Heart left ventricle (tissue), 13 donors: ENCODE data around the gene ITGA6.

ENCODE experiments used
- CTCF ChIP-seq, 12 donors: fragments of 200-600 bp; sonication (generic) in 4 of 12; IDR thresholded peaks; one replicate each; pipeline versions ENCODE4 v1.5.0 to v1.8.0; 2018 to 2022; ENCODE audit warnings: antibody characterized with exemption in 12 of 12, mild to moderate bottlenecking in 5 of 12
- POLR2A ChIP-seq, 2 donors: fragments of 450-650 bp; IDR thresholded peaks; one replicate each; pipeline ENCODE4 v1.6.1; 2017; ENCODE audit warnings: antibody characterized with exemption in 2 of 2, mild to moderate bottlenecking in 2 of 2, moderate library complexity in 2 of 2
- donor health status: ischemic (EF 13 %, LVEDD 7.1; RV severe dilation, severe dysfunction).
- donor health status: DM: no; HTN: yes; CAD: no.
- donor health status: DM: no; HTN: no; CAD: no.
- donor health status: ischemic (EF 25% LVEDD 6.9; RV normal size, moderate dysfunction).
- donor health status: ischemic (EF 25% LVEDD 5.7; RV mildly dilated, moderate dysfunction).
- donor health status: ischemic (EF 35%, LVEDD 5.7; RV mildly dilated, moderate dysfunction).
- donor health status: nonischemic (EF 11% LVEDD 7.7; RV severe dilation, severe dysfunction).
- donor health status: DM: yes; HTN: yes; CAD: no.
- donor health status: PGD.
- donor health status: ischemic (EF 29% LVEDD 5.4; RV normal size, mild dysfunction).
- donor health status: nonischemic (EF 23%, LVEDD 6.1; RV moderate dilation, normal function).

GRCh38 chr2:172461591-172462372 is 34.4 kb downstream of the ITGA6 start:
- TF ChIP-seq CTCF (IDR thresholded peaks at IDR 0.05) (peak; percentile 62 to 86 (median 76)), POLR2A (IDR thresholded peaks at IDR 0.05) (no peak)
